ENCODE data around the gene EPX. TPM values are rescaled to one million over a fixed set of nuclear protein-coding genes. Genes with fewer than 3 reads are reported as not detected.
A peak's percentile ranks its signal among the peaks of the same experiment; 100 is the strongest.

Gene EPX
- polyA plus RNA-seq, 1 donor from 2014 or later = not detected

DNA sequence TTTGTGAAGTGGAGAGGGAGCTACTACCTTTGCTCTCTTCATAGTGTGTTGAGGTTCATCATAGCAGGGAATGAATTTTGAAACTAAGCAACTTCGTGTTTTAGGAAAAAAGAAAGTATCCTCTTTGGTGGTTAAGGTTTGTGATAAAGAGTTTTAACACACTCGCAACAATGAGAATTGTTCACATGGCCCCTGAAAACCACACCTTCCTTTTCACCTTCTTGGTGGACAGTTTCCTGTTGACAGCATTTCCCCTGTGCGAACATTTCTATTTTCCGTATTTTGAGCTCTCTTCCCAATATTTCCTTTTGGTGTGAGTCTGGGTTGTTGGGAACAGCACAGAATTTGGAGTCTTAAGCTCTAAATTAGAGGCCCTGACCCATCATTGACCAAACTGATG, 21.9 kb upstream of the EPX start:
- H3F3A ChIP-seq (ENCODE audit: insufficient read depth, low read length, poor library complexity, severe bottlenecking) = no peaks in the 10 kb centered on the region
- no peaks in the 10 kb centered on the region for H3K36me3 ChIP-seq (ENCODE audit: insufficient read depth, low read length)
- no peak overlapping the region for H2AFZ ChIP-seq (ENCODE audit: low read depth, low read length)
- H3K27me3 ChIP-seq (ENCODE audit: insufficient read depth, low read depth, low read length) = peaks cover 22% of the 10 kb centered on the region
- H3K9me3 ChIP-seq (ENCODE audit: low read length) = no peaks in the 10 kb centered on the region
- H3K4me3 ChIP-seq (ENCODE audit: low read length) = no peak overlapping the region
- H3K9ac ChIP-seq (ENCODE audit: low read length) = no peak overlapping the region
- H3K27ac ChIP-seq (ENCODE audit: low read length) = no peak overlapping the region
- no peaks in the 10 kb centered on the region for H3K9me2 ChIP-seq (ENCODE audit: insufficient read depth, low read length)
- H4K20me1 ChIP-seq (ENCODE audit: insufficient read depth) = no peaks in the 10 kb centered on the region
- no peak overlapping the region for H3K4me2 ChIP-seq (ENCODE audit: low read length)
- no peak for TF ChIP-seq SMC3 (conservative IDR thresholded peaks at IDR 0.05; ENCODE audit: poor library complexity)
- TF ChIP-seq POLR2AphosphoS5 (IDR thresholded peaks at IDR 0.05) = no peak
- no peak for TF ChIP-seq TAF1 (IDR thresholded peaks at IDR 0.05; ENCODE audit: low read depth)
- TF ChIP-seq EP300 (conservative IDR thresholded peaks at IDR 0.05; ENCODE audit: poor library complexity, severe bottlenecking) = no peak
- TF ChIP-seq RAD21 (conservative IDR thresholded peaks at IDR 0.05) = no peak
- TF ChIP-seq, protein P1, sequence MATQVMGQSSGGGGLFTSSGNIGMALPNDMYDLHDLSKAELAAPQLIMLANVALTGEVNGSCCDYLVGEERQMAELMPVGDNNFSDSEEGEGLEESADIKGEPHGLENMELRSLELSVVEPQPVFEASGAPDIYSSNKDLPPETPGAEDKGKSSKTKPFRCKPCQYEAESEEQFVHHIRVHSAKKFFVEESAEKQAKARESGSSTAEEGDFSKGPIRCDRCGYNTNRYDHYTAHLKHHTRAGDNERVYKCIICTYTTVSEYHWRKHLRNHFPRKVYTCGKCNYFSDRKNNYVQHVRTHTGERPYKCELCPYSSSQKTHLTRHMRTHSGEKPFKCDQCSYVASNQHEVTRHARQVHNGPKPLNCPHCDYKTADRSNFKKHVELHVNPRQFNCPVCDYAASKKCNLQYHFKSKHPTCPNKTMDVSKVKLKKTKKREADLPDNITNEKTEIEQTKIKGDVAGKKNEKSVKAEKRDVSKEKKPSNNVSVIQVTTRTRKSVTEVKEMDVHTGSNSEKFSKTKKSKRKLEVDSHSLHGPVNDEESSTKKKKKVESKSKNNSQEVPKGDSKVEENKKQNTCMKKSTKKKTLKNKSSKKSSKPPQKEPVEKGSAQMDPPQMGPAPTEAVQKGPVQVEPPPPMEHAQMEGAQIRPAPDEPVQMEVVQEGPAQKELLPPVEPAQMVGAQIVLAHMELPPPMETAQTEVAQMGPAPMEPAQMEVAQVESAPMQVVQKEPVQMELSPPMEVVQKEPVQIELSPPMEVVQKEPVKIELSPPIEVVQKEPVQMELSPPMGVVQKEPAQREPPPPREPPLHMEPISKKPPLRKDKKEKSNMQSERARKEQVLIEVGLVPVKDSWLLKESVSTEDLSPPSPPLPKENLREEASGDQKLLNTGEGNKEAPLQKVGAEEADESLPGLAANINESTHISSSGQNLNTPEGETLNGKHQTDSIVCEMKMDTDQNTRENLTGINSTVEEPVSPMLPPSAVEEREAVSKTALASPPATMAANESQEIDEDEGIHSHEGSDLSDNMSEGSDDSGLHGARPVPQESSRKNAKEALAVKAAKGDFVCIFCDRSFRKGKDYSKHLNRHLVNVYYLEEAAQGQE (IDR thresholded peaks at IDR 0.05; ENCODE audit: borderline replicate concordance) = no peak
- TF ChIP-seq EZH2 (IDR thresholded peaks at IDR 0.05; ENCODE audit: borderline replicate concordance, insufficient read depth, low read length, poor library complexity, severe bottlenecking) = no peak
- TF ChIP-seq CTCF (IDR thresholded peaks at IDR 0.05; ENCODE audit: poor library complexity, severe bottlenecking) = no peak
- no peak for TF ChIP-seq MXI1 (conservative IDR thresholded peaks at IDR 0.05; ENCODE audit: poor library complexity, severe bottlenecking)
- no peaks in the 10 kb centered on the region for H3K79me2 ChIP-seq (replicated peaks; ENCODE audit: insufficient read depth, low read length)

DNA sequence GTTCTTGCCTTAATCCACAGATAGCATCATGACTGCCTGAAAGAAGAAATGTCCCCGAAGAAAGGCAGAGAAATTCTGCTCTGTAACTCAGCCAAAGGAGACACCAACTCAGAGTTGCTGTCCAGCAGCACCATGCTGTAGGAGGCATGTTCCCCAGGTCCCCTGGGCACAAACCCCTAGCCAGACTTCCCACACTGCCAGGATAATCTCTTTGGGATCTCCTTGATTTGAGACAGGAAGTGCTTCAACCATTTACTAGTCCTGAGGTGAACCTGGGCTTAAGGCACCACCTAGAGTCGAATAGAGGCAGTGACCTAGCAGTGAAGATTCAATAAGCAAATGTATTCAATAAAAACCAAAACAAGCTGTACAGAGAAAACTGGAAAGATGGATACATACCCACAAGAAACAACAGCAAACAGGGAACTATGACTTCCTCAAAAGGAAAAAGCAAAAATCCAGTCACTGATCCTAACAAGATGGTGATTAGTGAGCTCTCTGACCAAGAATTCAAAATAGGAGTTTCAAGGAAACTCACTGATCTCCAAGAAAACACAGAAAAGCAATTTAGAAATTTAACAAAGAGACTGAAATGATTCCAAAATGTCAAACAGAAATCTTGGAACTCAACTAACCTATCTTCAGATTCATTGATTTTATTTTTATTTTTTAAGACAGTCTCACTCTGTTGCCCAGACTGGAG, 20.0 kb upstream of the EPX start:
- no peak overlapping the region for H3K4me3 ChIP-seq (ENCODE audit: low read length)
- H3K9me3 ChIP-seq (ENCODE audit: low read length) = no peaks in the 10 kb centered on the region
- H3K27ac ChIP-seq (ENCODE audit: low read length) = no peak overlapping the region
- no peaks in the 10 kb centered on the region for H3K79me2 ChIP-seq (replicated peaks; ENCODE audit: insufficient read depth, low read length)
- H3K4me2 ChIP-seq (ENCODE audit: low read length) = no peak overlapping the region
- no peaks in the 10 kb centered on the region for H4K20me1 ChIP-seq (ENCODE audit: insufficient read depth)
- TF ChIP-seq POLR2AphosphoS5 (IDR thresholded peaks at IDR 0.05) (no peak), RAD21 (conservative IDR thresholded peaks at IDR 0.05) (peak; percentile 80), CTCF (IDR thresholded peaks at IDR 0.05; ENCODE audit: poor library complexity, severe bottlenecking) (peak; percentile 79), MXI1 (conservative IDR thresholded peaks at IDR 0.05; ENCODE audit: poor library complexity, severe bottlenecking) (no peak), TAF1 (IDR thresholded peaks at IDR 0.05; ENCODE audit: low read depth) (no peak), EZH2 (IDR thresholded peaks at IDR 0.05; ENCODE audit: borderline replicate concordance, insufficient read depth, low read length, poor library complexity, severe bottlenecking) (no peak), SMC3 (conservative IDR thresholded peaks at IDR 0.05; ENCODE audit: poor library complexity) (peak; percentile 73), EP300 (conservative IDR thresholded peaks at IDR 0.05; ENCODE audit: poor library complexity, severe bottlenecking) (no peak)
- TF ChIP-seq, protein P1 (IDR thresholded peaks at IDR 0.05; ENCODE audit: borderline replicate concordance) = no peak
- H3K36me3 ChIP-seq (ENCODE audit: insufficient read depth, low read length) = no peaks in the 10 kb centered on the region
- no peak overlapping the region for H3K9ac ChIP-seq (ENCODE audit: low read length)
- no peak overlapping the region for H2AFZ ChIP-seq (ENCODE audit: low read depth, low read length)
- peaks cover 16% of the 10 kb centered on the region for H3K27me3 ChIP-seq (ENCODE audit: insufficient read depth, low read depth, low read length)
- no peaks in the 10 kb centered on the region for H3K9me2 ChIP-seq (ENCODE audit: insufficient read depth, low read length)
- H3F3A ChIP-seq (ENCODE audit: insufficient read depth, low read length, poor library complexity, severe bottlenecking) = no peaks in the 10 kb centered on the region

Data from neural cell (in vitro differentiated cells).